IPS-NIHi11 (cell line): Measurements from ENCODE around the gene NR3C2.
A peak's percentile ranks its signal among the peaks of the same experiment; 100 is the strongest.
"Not testable (repeated sequence)": the region's sequence is repeated elsewhere in the genome, so short reads cannot be mapped to it uniquely, and the experiment has no call there.

ENCODE experiments used
- DNase-seq: peaks from one replicate; pipeline ENCODE4 v3.0.0; 2012; ENCODE audit warnings: mixed read lengths, low spot score

Gene NR3C2

DNA sequence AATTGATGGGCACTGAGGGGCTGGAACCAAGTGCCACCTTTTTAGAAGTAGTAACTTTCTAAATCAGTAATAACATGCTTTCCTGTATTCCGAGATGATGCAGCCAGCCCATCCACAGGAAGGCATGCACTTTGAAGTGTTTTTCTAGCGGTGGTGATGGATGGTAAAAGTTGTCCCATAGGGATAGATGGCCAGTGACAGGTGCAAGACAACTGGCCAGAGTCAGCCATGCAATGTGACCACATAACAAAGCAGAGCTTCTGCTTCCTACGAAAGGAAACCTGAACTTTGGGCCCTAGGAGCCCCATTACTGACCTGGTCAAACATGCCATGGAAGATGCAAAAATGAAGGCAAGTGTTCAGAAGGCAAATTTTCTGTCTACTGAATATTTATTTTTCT lies 72.3 kb downstream of the NR3C2 start:
- DNase-seq: no peak

DNA sequence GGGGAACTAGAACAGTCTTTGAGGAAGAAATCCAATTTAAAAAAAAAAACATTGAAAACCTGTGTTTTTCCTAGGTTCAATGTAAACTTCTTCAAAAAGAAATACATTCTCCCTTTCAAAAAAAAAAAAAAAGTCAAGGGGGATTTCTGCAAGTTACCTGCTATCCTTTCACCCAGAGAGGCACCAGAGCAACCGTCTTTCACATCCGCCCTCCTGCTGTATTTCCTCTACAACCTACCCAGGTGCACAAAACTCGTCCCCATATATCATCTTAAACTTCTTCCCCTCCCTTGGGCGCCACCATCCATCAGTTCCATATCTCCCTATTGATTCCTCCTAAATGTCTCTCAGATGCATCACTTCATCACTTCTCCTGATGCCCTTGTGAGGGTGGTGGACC lies 74.5 kb downstream of the NR3C2 start:
- no peak for DNase-seq

- no peak for DNase-seq
Measured at GRCh38 chr4:148366251-148366650, 76.0 kb downstream of the NR3C2 start.

DNA sequence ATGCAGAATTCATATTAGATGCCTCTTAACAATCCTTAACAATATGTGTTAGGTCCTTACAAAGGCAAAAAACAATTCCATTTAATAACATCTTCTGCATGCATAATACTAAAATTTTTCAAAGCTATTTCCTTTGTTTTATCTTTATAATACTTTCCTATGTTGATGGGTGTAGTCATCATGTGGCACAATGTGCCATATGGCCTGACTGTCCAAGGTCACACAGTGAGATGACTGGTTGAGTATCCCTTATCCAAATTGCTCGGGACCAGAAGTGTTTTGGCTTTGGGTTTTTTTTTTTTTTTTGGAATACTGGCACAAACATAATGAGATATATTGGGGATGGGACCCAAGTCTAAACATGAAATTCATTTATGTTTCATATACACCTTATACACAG lies 77.7 kb downstream of the NR3C2 start:
- DNase-seq: no peak

- DNase-seq: peak; percentile 22
Measured at GRCh38 chr4:148359769-148360168, 82.4 kb downstream of the NR3C2 start.

- no peak for DNase-seq
Measured at GRCh38 chr4:148355442-148356123, 86.6 kb downstream of the NR3C2 start.

- DNase-seq: no peak
Measured at GRCh38 chr4:148354186-148354585, 88.0 kb downstream of the NR3C2 start.

DNA sequence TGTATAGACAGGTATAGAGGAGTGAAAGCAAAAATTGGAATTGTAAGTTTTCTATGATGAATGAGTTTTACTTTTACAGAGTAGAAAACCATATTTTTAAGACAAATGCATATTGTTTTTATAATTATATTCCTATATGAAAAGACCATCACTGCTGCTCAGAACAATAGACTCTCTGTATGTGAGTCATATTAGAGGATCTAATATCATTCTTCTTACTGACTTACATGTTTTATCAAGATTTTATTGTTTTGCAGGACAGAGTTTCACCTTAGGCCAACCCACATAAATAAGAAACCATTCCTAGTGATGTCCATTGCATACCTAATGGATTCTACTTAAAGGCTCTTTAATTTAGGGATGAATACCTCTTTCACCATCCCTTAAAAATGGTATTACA lies 88.6 kb downstream of the NR3C2 start:
- no peak for DNase-seq

DNA sequence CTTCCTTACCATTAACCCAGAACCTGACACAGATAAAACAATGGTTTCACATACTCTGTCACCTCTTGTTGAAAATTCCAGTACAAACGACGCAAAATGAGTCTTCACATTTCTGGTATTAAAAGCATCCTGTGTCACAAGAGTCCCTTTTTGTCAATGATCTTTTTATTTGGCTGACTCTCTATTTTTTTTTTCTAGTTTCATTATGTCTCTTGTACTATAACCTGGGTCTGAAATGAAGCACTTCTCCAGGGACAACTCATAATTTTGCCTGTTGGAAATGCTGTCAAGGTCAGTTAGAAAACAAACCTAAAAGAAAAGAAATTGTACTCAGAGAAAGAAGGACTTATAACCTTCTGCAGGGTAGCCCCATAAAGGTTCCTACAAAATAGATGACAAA lies 93.1 kb downstream of the NR3C2 start:
- no peak for DNase-seq

DNA sequence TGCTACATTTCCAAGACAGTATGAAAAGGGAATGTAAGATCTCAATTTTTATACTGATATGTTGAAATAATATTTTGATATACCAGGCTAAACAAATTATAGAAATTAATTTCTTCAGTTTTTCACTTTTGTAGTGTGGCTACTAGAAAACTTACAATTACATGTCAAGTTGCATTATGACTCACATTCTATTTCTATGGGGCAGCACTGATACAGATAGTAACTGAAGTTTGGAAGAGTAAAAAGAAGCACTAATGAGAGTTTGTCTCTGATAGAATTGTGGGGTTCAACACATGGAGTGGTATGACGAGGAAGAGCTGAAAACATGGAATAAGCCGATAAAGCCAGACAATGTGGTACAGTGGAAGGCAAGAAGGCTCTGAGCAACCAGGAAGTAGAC lies 95.6 kb downstream of the NR3C2 start:
- no peak for DNase-seq

DNA sequence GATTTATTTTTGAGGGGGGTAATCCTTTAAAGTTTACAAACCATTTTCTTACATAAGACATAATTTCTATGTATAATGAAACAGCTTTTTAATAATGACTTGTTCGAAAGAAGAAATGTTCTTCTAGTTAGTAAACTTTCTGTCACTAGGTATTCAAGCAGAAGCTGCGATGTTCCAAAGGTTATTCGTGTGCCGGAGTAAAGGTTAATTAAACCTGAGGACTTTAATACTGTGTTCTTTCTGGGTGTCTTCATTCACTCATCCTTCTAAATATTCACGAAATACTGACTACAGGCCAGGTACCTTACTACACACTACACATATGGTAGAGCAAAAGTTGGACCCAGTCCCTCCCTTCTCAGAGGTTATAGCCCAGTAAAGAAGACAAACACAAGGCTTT lies 96.7 kb downstream of the NR3C2 start:
- DNase-seq: no peak

GRCh38 chr4:148344941-148345340 lies 97.3 kb downstream of the NR3C2 start:
- no peak for DNase-seq

- DNase-seq: no peak
Measured at GRCh38 chr4:148344352-148344751, 97.9 kb downstream of the NR3C2 start.

- DNase-seq: no peak
Measured at GRCh38 chr4:148341980-148342800, 100.0 kb downstream of the NR3C2 start.

DNA sequence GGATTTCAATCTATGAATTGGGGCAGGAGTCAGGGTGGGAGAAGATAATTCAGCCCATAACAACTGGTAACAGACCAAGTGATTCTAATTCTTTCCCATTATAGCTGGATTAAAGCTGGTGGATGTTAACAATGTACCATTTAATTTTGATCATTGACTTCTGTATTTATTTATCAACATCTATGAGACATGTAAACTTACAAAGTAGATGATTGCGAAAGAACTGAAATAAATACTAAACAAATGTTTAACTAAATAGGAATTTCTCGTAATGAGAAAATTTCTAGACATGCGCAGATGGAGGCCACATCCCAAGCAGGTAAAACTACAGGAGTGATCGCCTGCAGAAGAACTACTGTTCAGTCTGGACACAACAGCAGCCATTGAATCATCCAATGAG lies 107.1 kb downstream of the NR3C2 start:
- no peak for DNase-seq

- no peak for DNase-seq
Measured at GRCh38 chr4:148333265-148333664, 108.9 kb downstream of the NR3C2 start.

DNA sequence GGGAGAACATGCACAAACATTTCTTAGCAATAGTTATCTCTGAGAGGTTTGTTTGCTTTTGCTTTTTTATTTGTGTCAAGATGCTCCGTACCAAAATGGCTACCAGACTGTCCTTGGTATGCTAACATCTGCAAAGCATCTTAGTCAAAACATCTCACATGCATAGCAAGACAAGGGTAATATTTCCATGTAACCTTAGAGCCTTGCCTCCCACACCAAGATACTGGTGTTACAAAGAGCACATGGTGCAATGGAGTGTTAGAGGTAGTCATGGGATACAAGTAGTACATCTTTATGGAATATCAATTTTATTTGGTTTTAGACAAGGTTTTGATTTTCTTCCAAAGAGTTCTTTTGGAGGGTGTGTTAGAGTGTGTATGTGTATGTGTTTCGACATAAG lies 109.7 kb downstream of the NR3C2 start:
- no peak for DNase-seq

DNA sequence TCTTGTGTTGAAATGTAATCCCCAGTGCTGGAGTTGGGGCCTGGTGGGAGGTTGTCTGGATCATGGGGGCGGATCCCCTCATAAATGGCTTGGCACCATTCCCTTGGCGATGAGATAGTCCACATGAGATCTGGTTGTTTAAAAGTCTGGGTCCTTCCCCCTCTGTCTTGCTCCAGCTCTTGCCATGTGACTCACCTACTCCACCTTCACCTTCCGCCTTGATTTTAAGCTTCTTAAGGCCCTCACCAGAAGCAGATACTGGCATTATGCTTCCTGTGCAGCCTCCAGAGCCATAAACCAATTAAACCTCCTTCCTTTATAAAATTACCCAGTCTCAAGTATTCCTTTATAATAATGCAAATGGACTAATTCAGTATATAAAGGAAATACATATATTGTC lies 111.5 kb downstream of the NR3C2 start:
- DNase-seq: no peak

DNA sequence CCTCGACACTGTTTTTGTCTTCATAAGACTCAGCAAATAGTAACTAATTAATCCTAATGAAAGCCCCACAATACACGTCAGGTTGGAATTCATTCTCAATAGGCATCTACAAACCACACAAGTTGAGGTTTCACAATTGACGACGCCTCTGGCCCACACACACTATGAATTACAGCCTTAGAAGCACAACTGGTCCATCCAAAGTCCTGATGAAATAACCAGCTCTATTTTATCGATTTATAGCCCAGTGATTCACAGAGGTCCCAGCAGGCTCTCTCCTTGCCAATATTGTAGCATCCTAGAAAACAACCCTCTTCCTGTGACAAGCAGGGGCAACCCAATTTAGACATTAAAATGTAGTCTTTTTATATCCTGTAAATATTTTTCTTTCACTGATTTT lies 112.1 kb downstream of the NR3C2 start:
- DNase-seq: no peak

GRCh38 chr4:148329751-148330150 lies 112.5 kb downstream of the NR3C2 start:
- no peak for DNase-seq

DNA sequence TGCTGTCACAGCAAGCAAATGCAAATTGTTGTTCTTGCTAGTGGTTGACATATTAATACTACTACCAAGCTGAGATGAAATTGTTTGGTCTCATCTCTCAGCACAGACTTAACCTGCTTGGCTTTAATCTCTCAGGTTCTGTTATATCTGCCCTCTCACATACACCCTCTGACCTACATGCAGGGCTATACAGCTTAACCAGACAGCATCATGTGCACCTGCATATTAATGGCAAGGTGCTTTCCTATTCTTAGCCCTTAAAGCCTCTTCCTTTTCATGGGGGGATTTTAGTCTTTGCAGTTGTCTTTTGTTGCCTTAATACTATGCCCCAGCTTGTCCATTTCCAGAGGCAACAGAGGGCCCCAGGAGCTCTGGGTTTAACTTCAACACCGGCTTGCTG lies 114.5 kb downstream of the NR3C2 start:
- no peak for DNase-seq

- not testable (repeated sequence) for DNase-seq
Measured at GRCh38 chr4:148323316-148323715, 118.9 kb downstream of the NR3C2 start.

GRCh38 chr4:148315049-148315448 lies 127.2 kb downstream of the NR3C2 start:
- DNase-seq: no peak
